ENCODE results near the gene LRRC43. TPM values are rescaled to one million over a fixed set of nuclear protein-coding genes. Genes with fewer than 3 reads are reported as not detected.

The LRRC43 gene
- total and polyA plus RNA-seq, 2 of the 4 experiments (the other 2 are of a cell fraction): 0.26 to 0.36 TPM

DNA sequence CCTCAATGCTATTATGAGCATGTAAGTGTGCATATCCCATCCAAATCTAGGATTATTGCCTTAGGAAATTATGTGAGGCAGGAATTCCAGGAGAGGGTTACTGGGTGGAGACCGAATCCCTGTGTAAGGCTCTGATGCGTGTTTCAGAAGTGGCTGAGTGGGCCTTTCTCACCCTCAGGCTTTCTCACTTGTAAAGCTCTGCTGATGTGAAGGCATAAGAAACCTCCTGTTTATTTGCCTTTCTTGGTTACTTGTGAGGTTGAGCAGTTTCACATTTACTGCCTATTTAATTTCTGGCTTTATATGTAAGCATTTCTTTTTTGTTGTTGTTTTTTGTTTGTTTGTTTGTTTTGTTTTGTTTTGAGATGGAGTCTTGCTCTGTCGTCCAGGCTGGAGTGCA is 19.9 kb upstream of the LRRC43 start:
- Histone ChIP-seq H3K79me1 (ENCODE audit: low read depth in 1 of 2, low read length in 2 of 2) (no peaks in the 10 kb centered on the region), H4K91ac (ENCODE audit: insufficient read depth, low read depth, low read length) (no peak overlapping the region), H3K9me1 (ENCODE audit: insufficient read depth, low read length) (no peaks in the 10 kb centered on the region), H3K18ac (ENCODE audit: low read depth, low read length) (no peak overlapping the region), H4K20me1 (ENCODE audit: insufficient read depth, low read length) (no peaks in the 10 kb centered on the region), H3K36me3 (ENCODE audit: control insufficient read depth, insufficient read depth, low read length) (no peaks in the 10 kb centered on the region), H4K5ac (ENCODE audit: low read depth, low read length) (no peak overlapping the region), H4K8ac (ENCODE audit: low read depth in 2 of 2, low read length in 2 of 2) (no peak overlapping the region), H3K27me3 (ENCODE audit: control insufficient read depth, insufficient read depth, low read length) (peaks cover 12% of the 10 kb centered on the region), H2AFZ (replicated peaks; ENCODE audit: low read length, poor library complexity) (no peak overlapping the region), H3K4ac (ENCODE audit: low read depth, low read length) (no peak overlapping the region), H3K56ac (ENCODE audit: extremely low read depth, insufficient read depth, low read length) (no peak overlapping the region), H3K14ac (replicated peaks; ENCODE audit: low read depth, low read length) (no peak overlapping the region), H3K23ac (ENCODE audit: low read depth, low read length) (no peak overlapping the region), H2AK5ac (ENCODE audit: low read depth, low read length) (no peak overlapping the region), H2BK120ac (ENCODE audit: low read depth, low read length) (no peak overlapping the region), H3K4me2 (ENCODE audit: low read depth, low read length) (no peak overlapping the region), H3K4me3 (ENCODE audit: insufficient read depth, low read depth, low read length) (no peak overlapping the region), H3K9me3 (ENCODE audit: control insufficient read depth, insufficient read depth, low read length) (no peaks in the 10 kb centered on the region), H3K27ac (ENCODE audit: insufficient read depth, low read length) (no peak overlapping the region), H2BK15ac (ENCODE audit: low read depth, low read length) (no peak overlapping the region), H2BK5ac (ENCODE audit: low read depth, low read length, poor library complexity, severe bottlenecking) (no peak overlapping the region), H2BK20ac (ENCODE audit: low read depth, low read length) (no peak overlapping the region), H3K4me1 (ENCODE audit: control insufficient read depth, insufficient read depth, low read length) (no peaks in the 10 kb centered on the region), H2AK9ac (replicated peaks; ENCODE audit: low read depth, low read length, poor library complexity) (no peak overlapping the region), H3K9ac (ENCODE audit: low read depth, low read length) (no peak overlapping the region)
- BruUV-seq (replicated peaks): no TSS peak
- CTCF ChIA-PET: no interaction called here
- POLR2A ChIA-PET (ENCODE audit: unreplicated experiment): no interaction called here
- ATAC-seq (ENCODE audit: low read depth) (no peak), DNase-seq (no peak)
- in situ Hi-C loops (cut with MboI; ENCODE audit: low sequenced_read_pairs): no loop called here
- dilution Hi-C loops (cut with HindIII; ENCODE audit: low sequenced_read_pairs, unreplicated experiment): no loop called here
- intact Hi-C loops (cut with micrococcal nuclease): no loop called here
- no peak for TF ChIP-seq RFX5 (IDR thresholded peaks at IDR 0.05; ENCODE audit: low read depth, low read length)
- no peak for TF ChIP-seq MAFK (IDR thresholded peaks at IDR 0.05; ENCODE audit: low read depth, low read length)
- TF ChIP-seq, protein P1, sequence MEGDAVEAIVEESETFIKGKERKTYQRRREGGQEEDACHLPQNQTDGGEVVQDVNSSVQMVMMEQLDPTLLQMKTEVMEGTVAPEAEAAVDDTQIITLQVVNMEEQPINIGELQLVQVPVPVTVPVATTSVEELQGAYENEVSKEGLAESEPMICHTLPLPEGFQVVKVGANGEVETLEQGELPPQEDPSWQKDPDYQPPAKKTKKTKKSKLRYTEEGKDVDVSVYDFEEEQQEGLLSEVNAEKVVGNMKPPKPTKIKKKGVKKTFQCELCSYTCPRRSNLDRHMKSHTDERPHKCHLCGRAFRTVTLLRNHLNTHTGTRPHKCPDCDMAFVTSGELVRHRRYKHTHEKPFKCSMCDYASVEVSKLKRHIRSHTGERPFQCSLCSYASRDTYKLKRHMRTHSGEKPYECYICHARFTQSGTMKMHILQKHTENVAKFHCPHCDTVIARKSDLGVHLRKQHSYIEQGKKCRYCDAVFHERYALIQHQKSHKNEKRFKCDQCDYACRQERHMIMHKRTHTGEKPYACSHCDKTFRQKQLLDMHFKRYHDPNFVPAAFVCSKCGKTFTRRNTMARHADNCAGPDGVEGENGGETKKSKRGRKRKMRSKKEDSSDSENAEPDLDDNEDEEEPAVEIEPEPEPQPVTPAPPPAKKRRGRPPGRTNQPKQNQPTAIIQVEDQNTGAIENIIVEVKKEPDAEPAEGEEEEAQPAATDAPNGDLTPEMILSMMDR (conservative IDR thresholded peaks at IDR 0.05; ENCODE audit: low read depth, low read length): no peak
- TF ChIP-seq RCOR1 (IDR thresholded peaks at IDR 0.05; ENCODE audit: insufficient replicate concordance, low read length): no peak
- no peak for TF ChIP-seq MAZ (IDR thresholded peaks at IDR 0.05; ENCODE audit: borderline replicate concordance, low read depth, low read length)
- TF ChIP-seq, protein P2, sequence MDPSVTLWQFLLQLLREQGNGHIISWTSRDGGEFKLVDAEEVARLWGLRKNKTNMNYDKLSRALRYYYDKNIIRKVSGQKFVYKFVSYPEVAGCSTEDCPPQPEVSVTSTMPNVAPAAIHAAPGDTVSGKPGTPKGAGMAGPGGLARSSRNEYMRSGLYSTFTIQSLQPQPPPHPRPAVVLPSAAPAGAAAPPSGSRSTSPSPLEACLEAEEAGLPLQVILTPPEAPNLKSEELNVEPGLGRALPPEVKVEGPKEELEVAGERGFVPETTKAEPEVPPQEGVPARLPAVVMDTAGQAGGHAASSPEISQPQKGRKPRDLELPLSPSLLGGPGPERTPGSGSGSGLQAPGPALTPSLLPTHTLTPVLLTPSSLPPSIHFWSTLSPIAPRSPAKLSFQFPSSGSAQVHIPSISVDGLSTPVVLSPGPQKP (IDR thresholded peaks at IDR 0.05; ENCODE audit: borderline replicate concordance, low read depth, low read length): no peak
- no CpG with 5 or more reads among the region's 3 CpGs for WGBS, 2 experiments (ENCODE audit: extremely low coverage in 2 of 2, insufficient read length in 1 of 2)

Data from IMR-90 (cell line).